PFSK-1 (cell line): ENCODE data around the gene OXNAD1.

ENCODE experiments used
- FOXP2 ChIP-seq: optimal IDR thresholded peaks from 2 replicates; pipeline ENCODE3; 2011; ENCODE audit warnings: borderline replicate concordance, control low read depth, inconsistent platforms; ENCODE audit not compliant: insufficient read depth; ENCODE audit errors: extremely low read length, extremely low read depth
- POLR2AphosphoS5 ChIP-seq: IDR thresholded peaks from 2 replicates; pipeline ENCODE4 v1.6.1; 2012; ENCODE audit warnings: low read depth, mild to moderate bottlenecking, control low read depth, low read length, moderate library complexity
- REST ChIP-seq, 2 experiments: IDR thresholded peaks; 2 replicates each; pipeline versions ENCODE4 v1.6.1 to v1.8.0; 2011 to 2012; ENCODE audit warnings: low read depth in 2 of 2, low read length in 2 of 2, control low read depth in 1 of 2, inconsistent platforms in 1 of 2, mild to moderate bottlenecking in 1 of 2, moderate library complexity in 1 of 2; ENCODE audit not compliant: insufficient read depth in 1 of 2
- SIN3A ChIP-seq: IDR thresholded peaks from 2 replicates; pipeline ENCODE4 v1.6.1; 2012; ENCODE audit warnings: mild to moderate bottlenecking, low read length, moderate library complexity, borderline replicate concordance; ENCODE audit not compliant: insufficient read depth
- TAF1 ChIP-seq: IDR thresholded peaks from 2 replicates; pipeline ENCODE4 v1.6.1; 2012; ENCODE audit warnings: low read length, control low read depth, borderline replicate concordance; ENCODE audit not compliant: insufficient read depth

- no peak for TF ChIP-seq POLR2AphosphoS5
- TF ChIP-seq SIN3A, result no peak
- TF ChIP-seq FOXP2, result no peak
- no peak for TF ChIP-seq REST (IDR thresholded peaks at IDR 0.05; ENCODE audit: insufficient read depth in 1 of 2, low read depth in 2 of 2, low read length in 2 of 2)
- TF ChIP-seq TAF1, result no peak
These were observed 24.6 kb upstream of the OXNAD1 start for GRCh38 chr3:16240229-16241023.
